ENCODE measurements around the gene CALR. TPM values are rescaled to one million over a fixed set of nuclear protein-coding genes. Genes with fewer than 3 reads are reported as not detected.

CALR gene
- total RNA-seq, 1 donor from 2014 or later, result 984 TPM

Other genes starting within 250 kb of the CALR start
- gene FBXW9, start 242.0 kb upstream of the CALR start, total RNA-seq, result 8.8 and 9.4 TPM in 2 replicates
- 109 and 112 TPM in 2 replicates for gene TNPO2, start 214.7 kb upstream of the CALR start, total RNA-seq
- 204 and 210 TPM in 2 replicates for gene TRIR, start 203.9 kb upstream of the CALR start, total RNA-seq
- 62.7 and 62.8 TPM in 2 replicates for gene GET3, start 201.1 kb upstream of the CALR start, total RNA-seq
- gene BEST2, start 186.8 kb upstream of the CALR start, total RNA-seq, result 0.11 TPM in 1 of 2 replicates, not detected in the other
- 18.3 and 25.1 TPM in 2 replicates for gene HOOK2, start 163.1 kb upstream of the CALR start, total RNA-seq
- gene JUNB, start 147.1 kb upstream of the CALR start, total RNA-seq, result 333 and 351 TPM in 2 replicates
- gene PRDX2, start 136.8 kb upstream of the CALR start, total RNA-seq, result 274 and 279 TPM in 2 replicates
- gene THSD8, start 136.5 kb upstream of the CALR start, total RNA-seq, result 28.6 and 29.8 TPM in 2 replicates
- gene RNASEH2A, start 132.0 kb upstream of the CALR start, total RNA-seq, result 38.3 and 40.6 TPM in 2 replicates
- gene RTBDN, start 104.0 kb upstream of the CALR start, total RNA-seq, result not detected in 2 replicates
- gene MAST1, start 100.1 kb upstream of the CALR start, total RNA-seq, result 5.2 and 6.5 TPM in 2 replicates
- gene DNASE2, start 57.2 kb upstream of the CALR start, total RNA-seq, result 21.9 and 25.6 TPM in 2 replicates
- gene KLF1, start 51.4 kb upstream of the CALR start, total RNA-seq, result 0.62 and 0.97 TPM in 2 replicates
- gene GCDH, start 47.4 kb upstream of the CALR start, total RNA-seq, result 51.6 and 53.2 TPM in 2 replicates
- gene SYCE2, start 19.3 kb upstream of the CALR start, total RNA-seq, result 1.9 and 3.2 TPM in 2 replicates
- 165 and 166 TPM in 2 replicates for gene FARSA, start 4.9 kb upstream of the CALR start, total RNA-seq
- gene RAD23A, start 7.3 kb downstream of the CALR start, total RNA-seq, result 189 and 196 TPM in 2 replicates
- 29.2 and 32.6 TPM in 2 replicates for gene GADD45GIP1, start 18.6 kb downstream of the CALR start, total RNA-seq
- gene DAND5, start 31.0 kb downstream of the CALR start, total RNA-seq, result 0.16 TPM in 1 of 2 replicates, not detected in the other
- gene NFIX, start 56.9 kb downstream of the CALR start, total RNA-seq, result 2.7 and 3.0 TPM in 2 replicates
- 5.5 and 5.6 TPM in 2 replicates for gene LYL1, start 164.2 kb downstream of the CALR start, total RNA-seq
- 112 and 116 TPM in 2 replicates for gene TRMT1, start 178.1 kb downstream of the CALR start, total RNA-seq
- 117 and 132 TPM in 2 replicates for gene NACC1, start 179.7 kb downstream of the CALR start, total RNA-seq
- 68.9 and 69.1 TPM in 2 replicates for gene STX10, start 211.8 kb downstream of the CALR start, total RNA-seq
- 140 and 143 TPM in 2 replicates for gene IER2, start 211.8 kb downstream of the CALR start, total RNA-seq